ENCODE data around the gene ANXA2R. TPM values are rescaled to one million over a fixed set of nuclear protein-coding genes. Genes with fewer than 3 reads are reported as not detected.
A peak's percentile ranks its signal among the peaks of the same experiment; 100 is the strongest.

ANXA2R gene
- total RNA-seq, 2 donors from 2014 or later = 0.99 to 1.3 TPM

DNA sequence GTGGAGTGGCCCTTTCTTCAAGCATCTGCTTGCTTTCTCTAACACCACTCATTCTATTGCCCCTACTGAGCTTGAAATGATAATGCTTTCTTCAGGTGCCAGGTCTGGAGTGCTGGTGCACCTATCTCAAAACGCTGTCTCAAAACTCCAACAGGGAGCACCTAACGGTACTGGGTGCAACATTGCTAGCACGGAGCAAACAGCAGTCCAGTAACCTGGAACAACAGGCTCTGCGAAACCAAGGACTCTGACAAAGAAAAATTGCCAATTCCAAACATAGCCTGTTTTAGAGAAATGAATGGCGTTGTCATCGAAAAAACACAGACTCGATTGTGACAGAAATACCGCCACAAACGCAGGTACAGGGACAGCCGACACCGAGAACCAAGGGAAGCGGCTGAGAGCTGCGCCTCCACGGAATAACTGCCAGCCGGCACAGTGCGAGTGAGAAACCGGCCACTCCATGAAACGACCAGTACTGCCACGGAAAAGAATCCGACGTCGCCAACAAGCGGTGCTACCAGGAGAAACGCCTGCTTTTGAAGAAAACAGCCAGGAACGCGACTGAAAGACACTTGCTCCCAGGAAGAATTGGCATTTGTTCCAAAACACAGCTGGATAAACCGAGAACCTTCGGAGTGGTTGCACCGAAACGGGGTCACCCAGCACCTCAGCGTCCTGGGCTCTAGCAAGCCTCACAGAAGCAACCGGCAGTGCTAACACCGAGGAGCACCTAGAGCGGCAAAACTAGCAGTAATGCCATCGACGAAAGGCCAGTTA is 3.1 kb downstream of the ANXA2R start:
- H3K4me1 ChIP-seq = peaks cover 16% of the 10 kb centered on the region
- H3K36me3 ChIP-seq (replicated peaks in 1 of 2; ENCODE audit: insufficient read depth in 1 of 2, low read depth in 2 of 2) = no peaks in the 10 kb centered on the region
- no peak for ATAC-seq
- DNase-seq = no peak
- peaks cover 0 to 33% of the 10 kb centered on the region in 2 donors for H3K27me3 ChIP-seq
- H3K4me3 ChIP-seq = no peak overlapping the region
- WGBS, 2 donors = 30 to 44% methylated on average over 36 of the region's 36 CpGs
- H3K27ac ChIP-seq = peak overlapping the region in 2 of 4 donors; percentile 2 to 42
- H3K9me3 ChIP-seq = no peaks in the 10 kb centered on the region
- TF ChIP-seq POLR2A (IDR thresholded peaks at IDR 0.05) = no peak
- TF ChIP-seq, protein P1, sequence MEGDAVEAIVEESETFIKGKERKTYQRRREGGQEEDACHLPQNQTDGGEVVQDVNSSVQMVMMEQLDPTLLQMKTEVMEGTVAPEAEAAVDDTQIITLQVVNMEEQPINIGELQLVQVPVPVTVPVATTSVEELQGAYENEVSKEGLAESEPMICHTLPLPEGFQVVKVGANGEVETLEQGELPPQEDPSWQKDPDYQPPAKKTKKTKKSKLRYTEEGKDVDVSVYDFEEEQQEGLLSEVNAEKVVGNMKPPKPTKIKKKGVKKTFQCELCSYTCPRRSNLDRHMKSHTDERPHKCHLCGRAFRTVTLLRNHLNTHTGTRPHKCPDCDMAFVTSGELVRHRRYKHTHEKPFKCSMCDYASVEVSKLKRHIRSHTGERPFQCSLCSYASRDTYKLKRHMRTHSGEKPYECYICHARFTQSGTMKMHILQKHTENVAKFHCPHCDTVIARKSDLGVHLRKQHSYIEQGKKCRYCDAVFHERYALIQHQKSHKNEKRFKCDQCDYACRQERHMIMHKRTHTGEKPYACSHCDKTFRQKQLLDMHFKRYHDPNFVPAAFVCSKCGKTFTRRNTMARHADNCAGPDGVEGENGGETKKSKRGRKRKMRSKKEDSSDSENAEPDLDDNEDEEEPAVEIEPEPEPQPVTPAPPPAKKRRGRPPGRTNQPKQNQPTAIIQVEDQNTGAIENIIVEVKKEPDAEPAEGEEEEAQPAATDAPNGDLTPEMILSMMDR (IDR thresholded peaks at IDR 0.05) = no peak
- intact Hi-C loops (cut with DNase I) = no loop called here

- no peaks in the 10 kb centered on the region for H3K36me3 ChIP-seq (replicated peaks in 1 of 2; ENCODE audit: insufficient read depth in 1 of 2, low read depth in 2 of 2)
- TF ChIP-seq POLR2A (IDR thresholded peaks at IDR 0.05) = no peak
- TF ChIP-seq, protein P1 (IDR thresholded peaks at IDR 0.05) = no peak
- H3K27me3 ChIP-seq = peaks cover 0 to 33% of the 10 kb centered on the region in 2 donors
- intact Hi-C loops (cut with DNase I) = no loop called here
- DNase-seq = no peak
- H3K27ac ChIP-seq = no peak overlapping the region
- H3K4me1 ChIP-seq = peaks cover 16% of the 10 kb centered on the region
- WGBS, 2 donors = 57 to 89% methylated on average over 1 of the region's 1 CpG
- no peak overlapping the region for H3K4me3 ChIP-seq
- ATAC-seq = no peak
- H3K9me3 ChIP-seq = no peaks in the 10 kb centered on the region
Measured at GRCh38 chr5:43036409-43036808, 3.7 kb downstream of the ANXA2R start.

DNA sequence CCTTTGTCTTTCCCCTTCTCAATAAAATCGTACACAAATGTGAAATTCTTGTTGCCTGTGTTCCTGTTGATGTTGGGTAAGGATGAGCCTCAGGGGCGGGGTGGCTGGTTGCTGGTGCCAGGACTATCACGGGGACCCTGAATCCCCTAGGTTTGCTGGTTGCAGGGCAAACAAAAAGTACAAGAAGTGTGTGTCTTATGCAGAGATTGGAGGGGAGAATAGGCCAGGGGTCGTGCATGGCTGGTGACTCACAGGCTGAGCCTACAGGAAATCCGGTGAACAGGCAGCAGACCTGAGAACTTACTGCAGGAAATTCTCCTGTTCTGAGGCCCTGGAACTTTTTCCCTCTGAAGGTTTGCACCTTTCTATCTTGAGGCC is 5.5 kb downstream of the ANXA2R start:
- no peaks in the 10 kb centered on the region for H3K36me3 ChIP-seq (replicated peaks in 1 of 2; ENCODE audit: insufficient read depth in 1 of 2, low read depth in 2 of 2)
- 46 to 67% methylated on average over 5 of the region's 5 CpGs for WGBS, 2 donors
- H3K9me3 ChIP-seq = no peaks in the 10 kb centered on the region
- intact Hi-C loops (cut with DNase I) = no loop called here
- TF ChIP-seq, protein P1 (IDR thresholded peaks at IDR 0.05) = no peak
- TF ChIP-seq POLR2A (IDR thresholded peaks at IDR 0.05) = no peak
- no peak for DNase-seq
- no peak overlapping the region for H3K27ac ChIP-seq
- no peak for ATAC-seq
- H3K27me3 ChIP-seq = peaks cover 0 to 28% of the 10 kb centered on the region in 2 donors
- H3K4me3 ChIP-seq = no peak overlapping the region
- H3K4me1 ChIP-seq = peaks cover 10% of the 10 kb centered on the region

DNA sequence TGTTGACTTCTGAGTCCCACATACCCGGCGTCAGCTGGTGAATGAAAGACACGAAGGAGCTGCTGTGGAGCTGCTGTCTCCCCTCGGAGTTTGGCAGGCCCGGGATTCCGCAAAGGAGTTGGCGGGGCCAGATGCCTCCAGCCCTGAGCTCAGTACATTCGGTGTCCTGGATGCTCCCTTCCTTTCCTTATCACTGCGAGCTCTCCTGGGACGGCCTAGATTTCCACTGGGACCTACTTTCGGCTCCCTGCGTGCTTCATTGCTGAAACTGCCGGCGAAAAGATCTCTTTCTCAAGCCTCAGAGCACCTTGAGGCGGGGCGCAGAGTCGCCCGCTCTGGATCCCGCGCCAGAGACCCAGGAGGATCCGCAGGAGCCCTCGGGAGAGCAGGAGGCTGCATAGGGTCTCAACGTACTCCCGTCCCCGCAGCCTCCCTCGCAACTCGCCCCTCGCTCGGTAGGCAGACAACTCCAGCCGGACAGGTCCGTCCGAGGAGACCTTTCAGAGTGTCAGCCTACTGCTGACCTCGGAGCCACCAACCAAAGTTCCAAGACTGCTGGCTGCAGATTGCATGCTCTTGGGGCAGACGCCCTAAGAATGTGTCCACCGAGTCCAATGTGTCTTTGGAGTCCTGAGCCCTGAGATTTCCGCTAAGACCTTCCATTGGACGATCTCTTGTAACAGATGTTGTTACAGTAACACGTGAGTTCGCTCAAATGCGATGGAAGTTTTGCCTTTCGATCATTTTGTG is 6.1 kb downstream of the ANXA2R start:
- Histone ChIP-seq H3K27ac (no peak overlapping the region), H3K27me3 (peaks cover 0 to 25% of the 10 kb centered on the region in 2 donors)
- ATAC-seq = no peak

More for the DNA sequence above, 6.1 kb downstream of the ANXA2R start:
- TF ChIP-seq POLR2A (IDR thresholded peaks at IDR 0.05) = no peak
- TF ChIP-seq, protein P1 (IDR thresholded peaks at IDR 0.05) = no peak
- intact Hi-C loops (cut with DNase I) = no loop called here
- 28 to 47% methylated on average over 22 to 39 of the region's 41 CpGs for WGBS, 2 donors
- H3K9me3 ChIP-seq = no peaks in the 10 kb centered on the region
- H3K4me3 ChIP-seq = no peak overlapping the region
- peaks cover 8% of the 10 kb centered on the region for H3K4me1 ChIP-seq
- no peak for DNase-seq
- no peaks in the 10 kb centered on the region for H3K36me3 ChIP-seq (replicated peaks in 1 of 2; ENCODE audit: insufficient read depth in 1 of 2, low read depth in 2 of 2)
